Adrenal gland (tissue), 12 donors: ENCODE results near the gene GOLM1. TPM values are rescaled to one million over a fixed set of nuclear protein-coding genes. Genes with fewer than 3 reads are reported as not detected.

Experiments
- DNase-seq, 7 donors: peaks; one replicate each; pipeline ENCODE4 v3.0.0-alpha.2; 2019 to 2020
- H3K27ac ChIP-seq, 5 donors: fragments of 200-600 bp; sonication (generic) in 4 of 5; 1 replicate in 3 of 5; 2 replicates in 2 of 5; pipeline versions ENCODE4 v1.5.1 to v1.8.0; 2016 to 2020; ENCODE audit warnings: mild to moderate bottlenecking in 1 of 5
- H3K27me3 ChIP-seq: fragments of 200-600 bp; 2 replicates; pipeline ENCODE4 v1.8.0; 2021
- H3K36me3 ChIP-seq, 2 donors: fragments of 200-600 bp; replicated peaks in 1 of 2; 1 replicate in 1 of 2; 2 replicates in 1 of 2; pipeline versions ENCODE4 v1.5.1 to v1.8.0; 2018 to 2022
- H3K4me1 ChIP-seq, 2 donors: fragments of 200-600 bp; replicated peaks in 1 of 2; 1 replicate in 1 of 2; 2 replicates in 1 of 2; pipeline versions ENCODE4 v1.5.1 to v1.8.0; 2018 to 2021
- H3K4me3 ChIP-seq, 4 donors: fragments of 200-600 bp; sonication (generic) in 3 of 4; one replicate each; pipeline ENCODE4 v1.5.1; 2016 to 2018
- H3K9me3 ChIP-seq, 3 donors: fragments of 200-600 bp; sonication (generic) in 1 of 3; replicated peaks in 1 of 3; 1 replicate in 2 of 3; 2 replicates in 1 of 3; pipeline versions ENCODE4 v1.5.1 to v1.8.0; 2016 to 2021
- POLR2A ChIP-seq, 2 donors: fragments of 450-650 bp; IDR thresholded peaks; one replicate each; pipeline ENCODE4 v1.6.1; 2017; ENCODE audit warnings: antibody characterized with exemption in 2 of 2, mild to moderate bottlenecking in 2 of 2, moderate library complexity in 1 of 2
- WGBS, 4 donors: extraction: QIAGEN DNeasy Blood & Tissue Kit in 2 of 4; methylation state at CpG; one replicate each; pipeline versions ENCODE4 v1.1.5 to v1.1.7; 2013 to 2017; 5-methylcytosine and 5-hydroxymethylcytosine counted together
- intact Hi-C, 2 donors: fragments of 100-400 bp; cut with DNase I; formaldehyde crosslinking; loops; one replicate each; pipeline versions ENCODE4 v1.14.1 to v1.15.0; 2022 to 2023
- polyA plus RNA-seq, 3 donors: library from polyadenylated mRNA; stranded (reverse); fragments of 200-250 nt in 2 of 3; fragments of 350-450 nt in 1 of 3; fragmentation: Illumina TruSeq in 1 of 3; extraction: RNeasy Lipid Tissue Mini Kit (QIAGEN cat#74804) in 1 of 3; gene quantifications; one replicate each; pipeline ENCODE4 v1.2.3, GENCODE V29; 2013 to 2014
- total RNA-seq, 9 donors: library from RNA; depleted of rRNA in 4 of 9; stranded (reverse); fragments of >200 nt in 4 of 9; fragments of 120-200 nt in 1 of 9; fragmentation: NEBNext Ultra II Directional in 1 of 9; extraction: Animal tissue kit (Norgen Biotek cat#: 25700) in 1 of 9; gene quantifications; one replicate each; pipeline versions ENCODE4 v1.1.0 to v1.2.4, GENCODE V29; 2013 to 2023
- TF ChIP-seq, protein P1 (sequence below), 6 experiments: fragments of 450-650 bp in 4 of 6; fragments of 200-600 bp in 2 of 6; sonication (generic) in 1 of 6; IDR thresholded peaks; 1 replicate in 5 of 6; 2 replicates in 1 of 6; pipeline versions ENCODE4 v1.5.1 to v1.8.0; 2016 to 2021; ENCODE audit warnings: antibody characterized with exemption in 6 of 6, mild to moderate bottlenecking in 2 of 6, moderate library complexity in 1 of 6
- donor health status: healthy with polysubstance abuse.
- donor health status: Bipolar disorder and iron deficiency.
- donor health status: DM: yes; HTN: yes; CAD: no.
- donor health status: DM: no; HTN: no; CAD: no.
- donor health status: DM: no; HTN: no; CAD: no.
- donor health status: DM: yes; HTN: yes; CAD: no.

GOLM1 gene
- total and polyA plus RNA-seq, 12 donors: 84.6 to 745 (median 186) TPM

DNA sequence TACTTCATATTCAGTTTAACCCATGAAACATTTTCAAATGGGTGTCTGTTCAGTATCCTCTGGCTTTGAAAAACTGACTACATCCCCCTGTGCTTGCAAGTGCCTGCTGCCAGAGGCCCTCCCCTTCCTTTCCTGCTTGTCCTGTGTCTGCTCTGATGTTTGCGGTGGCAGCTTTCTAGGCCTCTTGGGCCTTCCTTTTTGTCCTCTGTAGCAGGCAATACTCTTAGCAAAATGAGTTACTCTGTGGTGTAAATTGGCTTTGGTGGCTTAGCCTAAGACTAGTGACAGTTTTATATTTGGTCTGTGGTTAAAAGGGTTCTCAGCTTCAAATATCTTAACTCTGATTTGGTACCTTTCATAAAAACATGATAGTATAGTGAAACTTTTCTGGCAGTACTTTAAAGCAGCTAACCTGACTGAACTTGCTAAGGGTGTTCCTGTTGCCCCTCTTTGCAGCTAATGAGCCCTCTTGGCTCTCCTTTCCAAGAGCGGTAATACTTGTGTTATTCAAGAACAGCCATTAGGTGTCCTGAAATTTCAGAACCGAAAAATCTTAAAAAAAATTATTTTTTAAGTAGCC, 76.6 kb downstream of the GOLM1 start:
- 63 to 82% (median 76%) methylated on average over 3 of the region's 3 CpGs for WGBS, 4 donors
- DNase-seq: no peak
- no peaks in the 10 kb centered on the region for H3K9me3 ChIP-seq
- no peak overlapping the region for H3K27ac ChIP-seq
- intact Hi-C loops: no loop called here
- H3K36me3 ChIP-seq: peaks cover 0 to 33% of the 10 kb centered on the region in 2 donors
- H3K4me3 ChIP-seq: no peak overlapping the region
- TF ChIP-seq POLR2A (IDR thresholded peaks at IDR 0.05): no peak
- TF ChIP-seq, protein P1, sequence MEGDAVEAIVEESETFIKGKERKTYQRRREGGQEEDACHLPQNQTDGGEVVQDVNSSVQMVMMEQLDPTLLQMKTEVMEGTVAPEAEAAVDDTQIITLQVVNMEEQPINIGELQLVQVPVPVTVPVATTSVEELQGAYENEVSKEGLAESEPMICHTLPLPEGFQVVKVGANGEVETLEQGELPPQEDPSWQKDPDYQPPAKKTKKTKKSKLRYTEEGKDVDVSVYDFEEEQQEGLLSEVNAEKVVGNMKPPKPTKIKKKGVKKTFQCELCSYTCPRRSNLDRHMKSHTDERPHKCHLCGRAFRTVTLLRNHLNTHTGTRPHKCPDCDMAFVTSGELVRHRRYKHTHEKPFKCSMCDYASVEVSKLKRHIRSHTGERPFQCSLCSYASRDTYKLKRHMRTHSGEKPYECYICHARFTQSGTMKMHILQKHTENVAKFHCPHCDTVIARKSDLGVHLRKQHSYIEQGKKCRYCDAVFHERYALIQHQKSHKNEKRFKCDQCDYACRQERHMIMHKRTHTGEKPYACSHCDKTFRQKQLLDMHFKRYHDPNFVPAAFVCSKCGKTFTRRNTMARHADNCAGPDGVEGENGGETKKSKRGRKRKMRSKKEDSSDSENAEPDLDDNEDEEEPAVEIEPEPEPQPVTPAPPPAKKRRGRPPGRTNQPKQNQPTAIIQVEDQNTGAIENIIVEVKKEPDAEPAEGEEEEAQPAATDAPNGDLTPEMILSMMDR (IDR thresholded peaks at IDR 0.05): no peak
- peaks cover 0 to 12% of the 10 kb centered on the region in 2 donors for H3K4me1 ChIP-seq
- H3K27me3 ChIP-seq: no peaks in the 10 kb centered on the region

DNA sequence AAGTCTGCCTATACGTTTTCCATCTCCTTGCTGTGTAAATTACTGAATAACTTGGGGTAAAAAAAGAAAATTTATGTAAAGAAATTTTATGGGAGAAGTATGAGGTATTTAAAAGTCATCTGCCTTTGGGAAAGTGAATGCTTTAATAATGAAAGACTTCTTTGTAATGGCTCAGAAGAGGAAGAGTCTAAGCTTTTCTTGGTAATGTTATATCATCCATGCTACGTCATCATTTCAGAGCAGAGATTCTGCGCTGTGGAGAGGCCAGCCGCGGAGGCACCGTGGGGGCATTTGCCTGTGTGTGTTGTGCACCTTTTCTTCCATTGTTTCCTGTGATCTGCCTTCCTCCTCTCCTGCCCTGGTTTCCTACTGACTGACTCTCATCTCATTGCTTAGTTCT, 78.2 kb downstream of the GOLM1 start:
- no peaks in the 10 kb centered on the region for H3K27me3 ChIP-seq
- H3K4me3 ChIP-seq: no peak overlapping the region
- no peak overlapping the region for H3K27ac ChIP-seq
- 88 to 93% (median 91%) methylated on average over 6 of the region's 6 CpGs for WGBS, 4 donors
- peaks cover 0 to 33% of the 10 kb centered on the region in 2 donors for H3K36me3 ChIP-seq
- no peak for TF ChIP-seq POLR2A (IDR thresholded peaks at IDR 0.05)
- TF ChIP-seq, protein P1 (IDR thresholded peaks at IDR 0.05): no peak
- H3K9me3 ChIP-seq: no peaks in the 10 kb centered on the region
- peaks cover 0 to 12% of the 10 kb centered on the region in 2 donors for H3K4me1 ChIP-seq
- DNase-seq: no peak
- intact Hi-C loops: no loop called here

DNA sequence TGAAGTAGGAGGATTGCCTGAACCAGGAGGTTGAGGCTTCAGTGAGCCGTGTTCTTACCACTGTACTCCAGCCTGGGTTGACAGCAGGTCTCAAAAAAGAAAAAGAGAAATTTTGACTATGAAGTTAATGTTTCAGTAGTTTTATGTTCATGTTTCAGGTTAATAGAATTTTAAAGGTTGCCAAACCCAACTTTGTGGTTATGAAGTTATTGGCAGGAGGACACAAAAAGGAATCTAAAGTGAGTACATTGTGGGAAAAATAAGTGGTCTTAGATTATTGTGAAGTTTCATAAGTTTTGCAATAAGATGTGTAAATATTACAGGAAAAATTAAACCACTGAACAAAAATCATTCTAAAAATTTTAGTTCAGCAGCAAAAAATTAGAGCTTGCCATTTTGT, 78.6 kb downstream of the GOLM1 start:
- H3K4me1 ChIP-seq: peaks cover 0 to 12% of the 10 kb centered on the region in 2 donors
- intact Hi-C loops: no loop called here
- no peak for DNase-seq
- TF ChIP-seq POLR2A (IDR thresholded peaks at IDR 0.05): no peak
- TF ChIP-seq, protein P1 (IDR thresholded peaks at IDR 0.05): no peak
- H3K36me3 ChIP-seq: peaks cover 0 to 32% of the 10 kb centered on the region in 2 donors
- H3K27ac ChIP-seq: no peak overlapping the region
- no peak overlapping the region for H3K4me3 ChIP-seq
- no peaks in the 10 kb centered on the region for H3K9me3 ChIP-seq
- WGBS, 4 donors: 100% methylated on average over 1 of the region's 1 CpG
- no peaks in the 10 kb centered on the region for H3K27me3 ChIP-seq

DNA sequence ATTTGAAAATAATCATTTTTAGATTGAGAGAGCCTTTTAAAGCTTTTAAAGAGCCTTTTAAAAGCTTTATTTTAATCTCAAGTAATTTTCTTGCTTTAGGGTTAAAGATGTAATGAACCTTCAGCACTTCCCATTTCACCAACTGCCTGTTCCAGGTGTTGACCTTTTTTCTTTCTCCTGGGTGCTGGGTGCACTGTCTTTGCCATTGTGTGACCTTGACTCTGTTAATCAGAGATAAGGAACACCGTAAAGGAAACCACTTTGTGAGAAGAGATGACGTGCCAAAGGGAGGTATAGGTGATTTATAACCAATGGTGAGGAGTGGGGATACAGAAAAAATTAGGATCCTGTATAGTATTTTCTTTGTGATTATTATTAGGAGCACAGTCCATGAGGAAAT, 90.2 kb downstream of the GOLM1 start:
- WGBS, 4 donors: 21 to 36% (median 32%) methylated on average over 2 of the region's 2 CpGs

More for the DNA sequence above, 90.2 kb downstream of the GOLM1 start:
- peaks cover 0 to 9% (median 4%) of the 10 kb centered on the region in 3 donors for H3K9me3 ChIP-seq
- H3K4me1 ChIP-seq: peaks cover 6 to 16% of the 10 kb centered on the region in 2 donors
- no peak for TF ChIP-seq POLR2A (IDR thresholded peaks at IDR 0.05)
- TF ChIP-seq, protein P1 (IDR thresholded peaks at IDR 0.05): no peak
- H3K27me3 ChIP-seq: no peaks in the 10 kb centered on the region
- no peak overlapping the region for H3K27ac ChIP-seq
- intact Hi-C loops: no loop called here
- no peak overlapping the region for H3K4me3 ChIP-seq
- H3K36me3 ChIP-seq: peaks cover 0 to 40% of the 10 kb centered on the region in 2 donors
- DNase-seq: no peak
